IPS DF 19.7 (cell line): ENCODE data around the gene GPRC5D.
A peak's percentile ranks its signal among the peaks of the same experiment; 100 is the strongest.

ENCODE experiments used
- DNase-seq: peaks from one replicate; pipeline ENCODE4 v3.0.0-alpha.2; 2013; ENCODE audit warnings: low read depth, low spot score

GPRC5D gene

GRCh38 chr12:12936983-12937491, 14.9 kb downstream of the GPRC5D start:
- no peak for DNase-seq

- DNase-seq, result no peak
Observed at GRCh38 chr12:12934556-12934955, 17.4 kb downstream of the GPRC5D start.

- DNase-seq, result no peak
Observed at GRCh38 chr12:12933742-12934141, 18.2 kb downstream of the GPRC5D start.

GRCh38 chr12:12930633-12931219, 21.2 kb downstream of the GPRC5D start:
- no peak for DNase-seq

GRCh38 chr12:12929696-12930095, 22.3 kb downstream of the GPRC5D start:
- DNase-seq, result no peak

GRCh38 chr12:12927211-12928079, 24.5 kb downstream of the GPRC5D start:
- DNase-seq, result no peak

- DNase-seq, result no peak
Observed at GRCh38 chr12:12926571-12927071, 25.3 kb downstream of the GPRC5D start.

- DNase-seq, result no peak
Observed at GRCh38 chr12:12925388-12925787, 26.6 kb downstream of the GPRC5D start.

GRCh38 chr12:12924169-12924568, 27.8 kb downstream of the GPRC5D start:
- DNase-seq, result no peak

- no peak for DNase-seq
Observed at GRCh38 chr12:12922978-12923377, 29.0 kb downstream of the GPRC5D start.

GRCh38 chr12:12922191-12922616, 29.8 kb downstream of the GPRC5D start:
- DNase-seq, result no peak

GRCh38 chr12:12919666-12920435, 32.1 kb downstream of the GPRC5D start:
- no peak for DNase-seq

- DNase-seq, result no peak
Observed at GRCh38 chr12:12918781-12919389, 33.1 kb downstream of the GPRC5D start.

- DNase-seq, result no peak
Observed at GRCh38 chr12:12917517-12917916, 34.5 kb downstream of the GPRC5D start.

- DNase-seq, result peak; percentile 47
Observed at GRCh38 chr12:12916135-12916944, 35.6 kb downstream of the GPRC5D start.

GRCh38 chr12:12915656-12916055, 36.3 kb downstream of the GPRC5D start:
- DNase-seq, result no peak

- no peak for DNase-seq
Observed at GRCh38 chr12:12912711-12913110, 39.3 kb downstream of the GPRC5D start.

- no peak for DNase-seq
Observed at GRCh38 chr12:12909995-12910420, 42.0 kb downstream of the GPRC5D start.

- DNase-seq, result no peak
Observed at GRCh38 chr12:12909228-12909994, 42.6 kb downstream of the GPRC5D start.

GRCh38 chr12:12908711-12909110, 43.3 kb downstream of the GPRC5D start:
- DNase-seq, result no peak
